GM21390 (cell line): ENCODE results near the gene SUSD1.

Experiments used
- ATAC-seq: cut with Tn5 transposase; IDR thresholded peaks from one replicate; pipeline ENCODE4 v1.9.1; 2021; ENCODE audit not compliant: unreplicated experiment

The SUSD1 gene

DNA sequence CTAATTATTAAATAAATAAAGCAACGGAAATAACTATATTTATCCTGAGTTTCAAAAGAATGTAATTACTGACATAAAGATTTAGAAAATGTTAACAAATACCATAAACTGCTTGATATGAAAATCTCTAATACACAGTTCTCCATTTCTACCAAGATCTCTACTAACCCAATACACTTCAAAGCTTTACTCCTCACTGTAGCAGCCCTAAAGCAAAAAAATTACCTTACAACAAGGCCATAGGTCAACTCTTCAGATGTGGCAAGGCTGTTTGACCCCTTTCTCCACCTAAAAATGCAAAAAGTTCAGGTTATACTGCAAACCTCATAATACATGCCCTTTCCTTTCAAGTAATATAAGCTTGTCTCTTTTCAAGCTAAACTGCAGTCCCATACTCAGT lies 181.8 kb downstream of the SUSD1 start:
- ATAC-seq, result no peak

DNA sequence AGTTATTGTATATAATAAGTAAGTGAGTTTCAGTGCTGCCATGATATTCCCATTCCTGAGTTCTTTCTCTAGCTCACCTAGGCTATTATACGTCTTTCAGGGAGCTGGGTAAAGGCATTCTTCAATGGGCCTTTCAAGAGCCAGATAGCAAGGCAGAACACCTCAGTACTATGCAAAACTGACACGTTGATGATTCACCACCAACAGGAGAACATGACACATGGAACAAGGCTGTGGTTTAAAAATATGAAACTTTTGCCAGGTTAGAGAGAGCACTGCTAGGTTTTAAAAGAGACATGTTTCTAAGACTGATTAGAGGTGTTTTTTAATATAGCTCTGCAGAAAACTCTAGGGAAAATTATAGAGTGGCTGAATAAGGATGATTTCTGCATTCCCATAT lies 182.6 kb downstream of the SUSD1 start:
- peak; percentile 83 for ATAC-seq

DNA sequence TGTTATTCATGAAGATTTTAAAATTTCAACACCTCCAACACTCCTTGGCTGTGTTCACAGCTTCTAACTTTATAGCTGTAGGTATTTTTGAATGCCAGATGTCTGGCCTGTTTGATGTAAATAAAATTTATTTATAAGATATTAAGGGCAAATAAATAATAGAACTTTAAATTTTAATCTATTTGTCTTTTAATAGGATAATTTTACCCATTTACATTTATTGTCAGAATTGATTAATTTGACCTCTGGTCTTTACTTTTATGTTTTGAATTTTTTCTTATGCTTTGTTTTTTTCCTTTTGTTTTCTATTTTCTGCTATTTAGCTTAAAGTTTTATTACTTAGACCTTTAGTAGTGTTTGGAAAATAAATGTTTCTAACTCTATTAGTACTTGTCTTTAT lies 183.9 kb downstream of the SUSD1 start:
- ATAC-seq, result no peak
